Measurements from ENCODE around the gene MAFF. TPM values are rescaled to one million over a fixed set of nuclear protein-coding genes. Genes with fewer than 3 reads are reported as not detected.

MAFF gene
- total and polyA plus RNA-seq, 9 of the 15 experiments (the other 6 are each of a cell fraction or from before 2014, with no cell fraction given) = 0.51 to 8.0 (median 5.4) TPM

DNA sequence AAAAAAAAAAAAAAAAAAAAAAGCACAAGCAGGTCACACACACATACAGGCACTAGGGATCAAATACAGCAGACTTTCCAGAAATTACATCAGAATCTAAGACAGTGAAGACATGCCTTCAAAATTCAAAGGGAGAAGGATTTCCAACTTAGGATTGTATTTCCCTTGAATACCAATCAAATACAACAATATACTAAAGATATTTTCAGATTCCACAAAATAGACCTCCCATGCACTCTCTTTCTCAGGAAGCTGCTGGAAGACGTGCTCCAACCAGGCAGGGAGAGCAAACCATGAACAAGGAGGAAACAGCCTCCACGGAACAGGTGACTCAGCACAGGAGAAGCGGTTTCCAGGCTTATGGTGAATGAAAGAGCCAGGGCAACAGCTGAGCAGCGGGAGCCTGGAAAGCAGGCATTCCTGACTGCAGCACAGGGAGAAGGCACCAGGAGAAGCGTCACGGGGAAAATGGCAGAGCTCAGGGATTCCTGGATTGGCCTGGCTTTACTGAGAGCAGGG, 39.0 kb downstream of the MAFF start (continued):
- TF ChIP-seq NR4A1 (CRISPR knock-in tag; IDR thresholded peaks at IDR 0.05) = no peak
- no peak; the same call in 1 of the 2 replicates for TF ChIP-seq NR4A1 (tag; IDR thresholded peaks at IDR 0.05)
- TF ChIP-seq, protein P1, sequence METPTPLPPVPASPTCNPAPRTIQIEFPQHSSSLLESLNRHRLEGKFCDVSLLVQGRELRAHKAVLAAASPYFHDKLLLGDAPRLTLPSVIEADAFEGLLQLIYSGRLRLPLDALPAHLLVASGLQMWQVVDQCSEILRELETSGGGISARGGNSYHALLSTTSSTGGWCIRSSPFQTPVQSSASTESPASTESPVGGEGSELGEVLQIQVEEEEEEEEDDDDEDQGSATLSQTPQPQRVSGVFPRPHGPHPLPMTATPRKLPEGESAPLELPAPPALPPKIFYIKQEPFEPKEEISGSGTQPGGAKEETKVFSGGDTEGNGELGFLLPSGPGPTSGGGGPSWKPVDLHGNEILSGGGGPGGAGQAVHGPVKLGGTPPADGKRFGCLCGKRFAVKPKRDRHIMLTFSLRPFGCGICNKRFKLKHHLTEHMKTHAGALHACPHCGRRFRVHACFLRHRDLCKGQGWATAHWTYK (CRISPR knock-in tag; IDR thresholded peaks at IDR 0.05) = no peak
- no peak for TF ChIP-seq THRAP3 (IDR thresholded peaks at IDR 0.05; ENCODE audit: borderline replicate concordance)
- no peak for TF ChIP-seq CTBP1 (IDR thresholded peaks at IDR 0.05; ENCODE audit: borderline replicate concordance)
- peak; percentile 67 for TF ChIP-seq MAFG (tag; conservative IDR thresholded peaks at IDR 0.05)
- no peak for TF ChIP-seq ZNF696 (CRISPR knock-in tag; conservative IDR thresholded peaks at IDR 0.05)
- TF ChIP-seq, protein P2, sequence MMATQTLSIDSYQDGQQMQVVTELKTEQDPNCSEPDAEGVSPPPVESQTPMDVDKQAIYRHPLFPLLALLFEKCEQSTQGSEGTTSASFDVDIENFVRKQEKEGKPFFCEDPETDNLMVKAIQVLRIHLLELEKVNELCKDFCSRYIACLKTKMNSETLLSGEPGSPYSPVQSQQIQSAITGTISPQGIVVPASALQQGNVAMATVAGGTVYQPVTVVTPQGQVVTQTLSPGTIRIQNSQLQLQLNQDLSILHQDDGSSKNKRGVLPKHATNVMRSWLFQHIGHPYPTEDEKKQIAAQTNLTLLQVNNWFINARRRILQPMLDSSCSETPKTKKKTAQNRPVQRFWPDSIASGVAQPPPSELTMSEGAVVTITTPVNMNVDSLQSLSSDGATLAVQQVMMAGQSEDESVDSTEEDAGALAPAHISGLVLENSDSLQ (IDR thresholded peaks at IDR 0.05) = no peak
- no peak for TF ChIP-seq GATAD2B (IDR thresholded peaks at IDR 0.05; ENCODE audit: borderline replicate concordance)
- TF ChIP-seq, protein P3, sequence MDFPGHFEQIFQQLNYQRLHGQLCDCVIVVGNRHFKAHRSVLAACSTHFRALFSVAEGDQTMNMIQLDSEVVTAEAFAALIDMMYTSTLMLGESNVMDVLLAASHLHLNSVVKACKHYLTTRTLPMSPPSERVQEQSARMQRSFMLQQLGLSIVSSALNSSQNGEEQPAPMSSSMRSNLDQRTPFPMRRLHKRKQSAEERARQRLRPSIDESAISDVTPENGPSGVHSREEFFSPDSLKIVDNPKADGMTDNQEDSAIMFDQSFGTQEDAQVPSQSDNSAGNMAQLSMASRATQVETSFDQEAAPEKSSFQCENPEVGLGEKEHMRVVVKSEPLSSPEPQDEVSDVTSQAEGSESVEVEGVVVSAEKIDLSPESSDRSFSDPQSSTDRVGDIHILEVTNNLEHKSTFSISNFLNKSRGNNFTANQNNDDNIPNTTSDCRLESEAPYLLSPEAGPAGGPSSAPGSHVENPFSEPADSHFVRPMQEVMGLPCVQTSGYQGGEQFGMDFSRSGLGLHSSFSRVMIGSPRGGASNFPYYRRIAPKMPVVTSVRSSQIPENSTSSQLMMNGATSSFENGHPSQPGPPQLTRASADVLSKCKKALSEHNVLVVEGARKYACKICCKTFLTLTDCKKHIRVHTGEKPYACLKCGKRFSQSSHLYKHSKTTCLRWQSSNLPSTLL (IDR thresholded peaks at IDR 0.05) = no peak
- TF ChIP-seq MTA2 (IDR thresholded peaks at IDR 0.05; ENCODE audit: low read depth) = no peak
- TF ChIP-seq, protein P4, sequence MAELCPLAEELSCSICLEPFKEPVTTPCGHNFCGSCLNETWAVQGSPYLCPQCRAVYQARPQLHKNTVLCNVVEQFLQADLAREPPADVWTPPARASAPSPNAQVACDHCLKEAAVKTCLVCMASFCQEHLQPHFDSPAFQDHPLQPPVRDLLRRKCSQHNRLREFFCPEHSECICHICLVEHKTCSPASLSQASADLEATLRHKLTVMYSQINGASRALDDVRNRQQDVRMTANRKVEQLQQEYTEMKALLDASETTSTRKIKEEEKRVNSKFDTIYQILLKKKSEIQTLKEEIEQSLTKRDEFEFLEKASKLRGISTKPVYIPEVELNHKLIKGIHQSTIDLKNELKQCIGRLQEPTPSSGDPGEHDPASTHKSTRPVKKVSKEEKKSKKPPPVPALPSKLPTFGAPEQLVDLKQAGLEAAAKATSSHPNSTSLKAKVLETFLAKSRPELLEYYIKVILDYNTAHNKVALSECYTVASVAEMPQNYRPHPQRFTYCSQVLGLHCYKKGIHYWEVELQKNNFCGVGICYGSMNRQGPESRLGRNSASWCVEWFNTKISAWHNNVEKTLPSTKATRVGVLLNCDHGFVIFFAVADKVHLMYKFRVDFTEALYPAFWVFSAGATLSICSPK (IDR thresholded peaks at IDR 0.05; ENCODE audit: borderline replicate concordance) = no peak
- TF ChIP-seq, protein P5, sequence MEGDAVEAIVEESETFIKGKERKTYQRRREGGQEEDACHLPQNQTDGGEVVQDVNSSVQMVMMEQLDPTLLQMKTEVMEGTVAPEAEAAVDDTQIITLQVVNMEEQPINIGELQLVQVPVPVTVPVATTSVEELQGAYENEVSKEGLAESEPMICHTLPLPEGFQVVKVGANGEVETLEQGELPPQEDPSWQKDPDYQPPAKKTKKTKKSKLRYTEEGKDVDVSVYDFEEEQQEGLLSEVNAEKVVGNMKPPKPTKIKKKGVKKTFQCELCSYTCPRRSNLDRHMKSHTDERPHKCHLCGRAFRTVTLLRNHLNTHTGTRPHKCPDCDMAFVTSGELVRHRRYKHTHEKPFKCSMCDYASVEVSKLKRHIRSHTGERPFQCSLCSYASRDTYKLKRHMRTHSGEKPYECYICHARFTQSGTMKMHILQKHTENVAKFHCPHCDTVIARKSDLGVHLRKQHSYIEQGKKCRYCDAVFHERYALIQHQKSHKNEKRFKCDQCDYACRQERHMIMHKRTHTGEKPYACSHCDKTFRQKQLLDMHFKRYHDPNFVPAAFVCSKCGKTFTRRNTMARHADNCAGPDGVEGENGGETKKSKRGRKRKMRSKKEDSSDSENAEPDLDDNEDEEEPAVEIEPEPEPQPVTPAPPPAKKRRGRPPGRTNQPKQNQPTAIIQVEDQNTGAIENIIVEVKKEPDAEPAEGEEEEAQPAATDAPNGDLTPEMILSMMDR (IDR thresholded peaks at IDR 0.05 in 2 of 3, conservative IDR thresholded peaks at IDR 0.05 in 1 of 3; ENCODE audit: insufficient read depth in 2 of 3, low read depth in 1 of 3, low read length in 3 of 3) = no peak
- TF ChIP-seq, protein P6, sequence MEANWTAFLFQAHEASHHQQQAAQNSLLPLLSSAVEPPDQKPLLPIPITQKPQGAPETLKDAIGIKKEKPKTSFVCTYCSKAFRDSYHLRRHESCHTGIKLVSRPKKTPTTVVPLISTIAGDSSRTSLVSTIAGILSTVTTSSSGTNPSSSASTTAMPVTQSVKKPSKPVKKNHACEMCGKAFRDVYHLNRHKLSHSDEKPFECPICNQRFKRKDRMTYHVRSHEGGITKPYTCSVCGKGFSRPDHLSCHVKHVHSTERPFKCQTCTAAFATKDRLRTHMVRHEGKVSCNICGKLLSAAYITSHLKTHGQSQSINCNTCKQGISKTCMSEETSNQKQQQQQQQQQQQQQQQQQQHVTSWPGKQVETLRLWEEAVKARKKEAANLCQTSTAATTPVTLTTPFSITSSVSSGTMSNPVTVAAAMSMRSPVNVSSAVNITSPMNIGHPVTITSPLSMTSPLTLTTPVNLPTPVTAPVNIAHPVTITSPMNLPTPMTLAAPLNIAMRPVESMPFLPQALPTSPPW (CRISPR knock-in tag; IDR thresholded peaks at IDR 0.05) = peak; percentile 32; the same call in 1 of the 2 replicates
- TF ChIP-seq C11orf30 (IDR thresholded peaks at IDR 0.05; ENCODE audit: low read depth) = peak; percentile 85
- TF ChIP-seq BRD4 (IDR thresholded peaks at IDR 0.05) = no peak
- 0 out of 2 replicates have a peak, but pooled peaks have one; percentile 10 for TF ChIP-seq NFXL1 (CRISPR knock-in tag; IDR thresholded peaks at IDR 0.05)
